A549 (cell line): ENCODE results near the gene HEYL.

Experiments used
- CBX8 ChIP-seq: fragments of 200-600 bp; sonication (generic); IDR thresholded peaks from 2 replicates; pipeline ENCODE4 v1.6.1; 2016
- CHD2 ChIP-seq: fragments of 150-350 bp; IDR thresholded peaks from 2 replicates; pipeline ENCODE4 v1.6.1; 2014; ENCODE audit warnings: low read length; ENCODE audit not compliant: partially characterized antibody
- FOSL2 ChIP-seq, 2 experiments: fragments of 450-650 bp in 1 of 2; fragments of >200 bp in 1 of 2; sonication (Bioruptor Twin) in 1 of 2; formaldehyde crosslinking; IDR thresholded peaks; 2 replicates each; pipeline versions ENCODE4 v1.5.0 to v1.6.1; 2016 to 2020; ENCODE audit warnings: mild to moderate bottlenecking in 1 of 2, moderate library complexity in 1 of 2
- GATA3 ChIP-seq: IDR thresholded peaks from 2 replicates; pipeline ENCODE4 v1.6.1; 2012; ENCODE audit warnings: borderline replicate concordance
- JUNB ChIP-seq: fragments of >200 bp; sonication (Bioruptor Twin); formaldehyde crosslinking; IDR thresholded peaks from 2 replicates; pipeline ENCODE4 v1.6.1; 2016
- KDM5A ChIP-seq: fragments of 200-600 bp; sonication (generic); IDR thresholded peaks from 2 replicates; pipeline ENCODE4 v1.6.1; 2016; ENCODE audit warnings: antibody characterized with exemption, mild to moderate bottlenecking
- MAX ChIP-seq: IDR thresholded peaks from 2 replicates; pipeline ENCODE4 v1.6.1; 2012
- NR3C1 ChIP-seq: fragments of >200 bp; sonication (Bioruptor Twin); formaldehyde crosslinking; IDR thresholded peaks from 3 replicates; pipeline ENCODE4 v1.6.1; 2017
- POLR2A ChIP-seq: IDR thresholded peaks from 2 replicates; pipeline ENCODE4 v1.6.1; 2012; ENCODE audit warnings: mild to moderate bottlenecking, low read length
- TFCP2L1 ChIP-seq: fragments of 250-450 bp; sonication (Bioruptor Pico); IDR thresholded peaks from 2 replicates; pipeline ENCODE4 v1.5.0; 2021; ENCODE audit warnings: mild to moderate bottlenecking
- TP53 ChIP-seq: fragments of 250-450 bp; sonication (Bioruptor Pico); IDR thresholded peaks from 2 replicates; pipeline ENCODE4 v1.5.0; 2021; ENCODE audit warnings: mild to moderate bottlenecking, moderate library complexity
- ZC3H11A ChIP-seq: fragments of 450-650 bp; IDR thresholded peaks from 2 replicates; pipeline ENCODE4 v1.6.1; 2014; ENCODE audit warnings: antibody characterized with exemption, mild to moderate bottlenecking
- ZFP36 ChIP-seq: fragments of 450-650 bp; IDR thresholded peaks from 2 replicates; pipeline ENCODE4 v1.6.1; 2014; ENCODE audit warnings: borderline replicate concordance; ENCODE audit not compliant: partially characterized antibody
- TF ChIP-seq, protein P1 (sequence below): fragments of >200 bp; sonication (Bioruptor Twin); formaldehyde crosslinking; IDR thresholded peaks from 3 replicates; pipeline ENCODE4 v1.5.1; 2016

DNA sequence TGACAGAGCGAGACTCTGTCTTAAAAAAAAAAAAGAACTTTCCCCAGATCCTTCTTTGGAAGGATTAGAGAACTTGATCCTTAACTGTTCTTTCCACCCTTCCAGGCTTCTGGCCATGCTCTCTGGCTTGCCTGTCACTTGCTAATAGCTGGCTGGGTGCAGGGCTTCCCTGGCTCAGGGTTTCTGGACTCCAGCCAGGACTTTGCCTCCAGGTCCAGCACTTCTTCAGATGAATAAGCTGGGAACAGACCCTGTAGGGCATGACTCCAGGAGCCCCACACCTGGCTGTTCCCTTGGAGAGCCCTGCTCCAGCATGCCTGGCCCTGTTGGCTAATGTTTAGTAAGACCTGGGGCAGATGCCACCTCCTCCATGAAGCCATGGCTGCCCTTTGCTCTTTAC is 35.8 kb upstream of the HEYL start:
- TF ChIP-seq NR3C1 (no peak), FOSL2 (IDR thresholded peaks at IDR 0.05) (no peak), FOSL2 (CRISPR knock-in tag; IDR thresholded peaks at IDR 0.05) (no peak), POLR2A (no peak), ZFP36 (no peak), MAX (no peak), GATA3 (no peak), CHD2 (no peak), JUNB (no peak), CBX8 (no peak), TP53 (no peak), ZC3H11A (no peak), KDM5A (no peak), TFCP2L1 (CRISPR knock-in tag) (no peak)
- TF ChIP-seq, protein P1, sequence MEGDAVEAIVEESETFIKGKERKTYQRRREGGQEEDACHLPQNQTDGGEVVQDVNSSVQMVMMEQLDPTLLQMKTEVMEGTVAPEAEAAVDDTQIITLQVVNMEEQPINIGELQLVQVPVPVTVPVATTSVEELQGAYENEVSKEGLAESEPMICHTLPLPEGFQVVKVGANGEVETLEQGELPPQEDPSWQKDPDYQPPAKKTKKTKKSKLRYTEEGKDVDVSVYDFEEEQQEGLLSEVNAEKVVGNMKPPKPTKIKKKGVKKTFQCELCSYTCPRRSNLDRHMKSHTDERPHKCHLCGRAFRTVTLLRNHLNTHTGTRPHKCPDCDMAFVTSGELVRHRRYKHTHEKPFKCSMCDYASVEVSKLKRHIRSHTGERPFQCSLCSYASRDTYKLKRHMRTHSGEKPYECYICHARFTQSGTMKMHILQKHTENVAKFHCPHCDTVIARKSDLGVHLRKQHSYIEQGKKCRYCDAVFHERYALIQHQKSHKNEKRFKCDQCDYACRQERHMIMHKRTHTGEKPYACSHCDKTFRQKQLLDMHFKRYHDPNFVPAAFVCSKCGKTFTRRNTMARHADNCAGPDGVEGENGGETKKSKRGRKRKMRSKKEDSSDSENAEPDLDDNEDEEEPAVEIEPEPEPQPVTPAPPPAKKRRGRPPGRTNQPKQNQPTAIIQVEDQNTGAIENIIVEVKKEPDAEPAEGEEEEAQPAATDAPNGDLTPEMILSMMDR = no peak
